ENCODE data around the gene GABRR3. TPM values are rescaled to one million over a fixed set of nuclear protein-coding genes. Genes with fewer than 3 reads are reported as not detected.
A peak's percentile ranks its signal among the peaks of the same experiment; 100 is the strongest.

GABRR3 gene
- total RNA-seq, 4 donors from 2014 or later = not detected

DNA sequence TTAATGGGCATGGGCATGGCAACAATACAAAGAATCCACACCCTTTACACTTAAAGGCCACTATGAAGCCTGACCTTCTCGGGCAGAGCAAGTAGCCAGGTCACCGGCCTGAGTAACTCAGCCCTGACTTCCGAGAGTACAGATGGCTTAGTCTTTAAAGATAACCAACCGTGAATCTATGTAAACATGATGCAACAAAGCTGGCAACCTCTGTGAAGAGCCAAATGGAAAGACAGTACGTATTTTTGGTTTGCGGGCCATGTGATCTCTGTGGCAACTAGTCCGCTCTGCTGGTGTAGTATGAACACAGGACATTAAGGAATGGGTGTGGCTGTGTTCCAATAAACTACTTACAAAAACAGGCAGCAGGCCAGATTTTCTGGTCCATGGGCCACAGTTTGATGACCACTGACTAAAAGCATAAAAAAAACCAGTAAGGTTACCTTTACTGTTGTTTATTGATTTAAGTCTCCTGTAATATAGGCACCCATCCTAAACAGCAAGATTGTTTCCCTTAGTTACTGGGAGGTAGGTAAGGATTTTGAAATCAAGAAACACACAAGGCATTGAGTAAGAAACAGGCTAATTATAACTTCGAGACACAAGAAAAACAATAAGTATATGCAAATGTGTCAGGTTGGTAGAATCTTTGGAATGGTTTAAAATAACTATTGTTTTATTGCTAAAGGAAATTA is 77.4 kb downstream of the GABRR3 start:
- no peak for TF ChIP-seq EP300 (IDR thresholded peaks at IDR 0.05)
- no peak for TF ChIP-seq POLR2A (IDR thresholded peaks at IDR 0.05)
- TF ChIP-seq, protein P1, sequence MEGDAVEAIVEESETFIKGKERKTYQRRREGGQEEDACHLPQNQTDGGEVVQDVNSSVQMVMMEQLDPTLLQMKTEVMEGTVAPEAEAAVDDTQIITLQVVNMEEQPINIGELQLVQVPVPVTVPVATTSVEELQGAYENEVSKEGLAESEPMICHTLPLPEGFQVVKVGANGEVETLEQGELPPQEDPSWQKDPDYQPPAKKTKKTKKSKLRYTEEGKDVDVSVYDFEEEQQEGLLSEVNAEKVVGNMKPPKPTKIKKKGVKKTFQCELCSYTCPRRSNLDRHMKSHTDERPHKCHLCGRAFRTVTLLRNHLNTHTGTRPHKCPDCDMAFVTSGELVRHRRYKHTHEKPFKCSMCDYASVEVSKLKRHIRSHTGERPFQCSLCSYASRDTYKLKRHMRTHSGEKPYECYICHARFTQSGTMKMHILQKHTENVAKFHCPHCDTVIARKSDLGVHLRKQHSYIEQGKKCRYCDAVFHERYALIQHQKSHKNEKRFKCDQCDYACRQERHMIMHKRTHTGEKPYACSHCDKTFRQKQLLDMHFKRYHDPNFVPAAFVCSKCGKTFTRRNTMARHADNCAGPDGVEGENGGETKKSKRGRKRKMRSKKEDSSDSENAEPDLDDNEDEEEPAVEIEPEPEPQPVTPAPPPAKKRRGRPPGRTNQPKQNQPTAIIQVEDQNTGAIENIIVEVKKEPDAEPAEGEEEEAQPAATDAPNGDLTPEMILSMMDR (IDR thresholded peaks at IDR 0.05) = no peak
- Histone ChIP-seq H3K9me3 (no peaks in the 10 kb centered on the region), H3K27ac (no peak overlapping the region), H3K4me3 (no peak overlapping the region), H3K36me3 (peaks cover 0 to 53% (median 2%) of the 10 kb centered on the region in 3 donors), H3K27me3 (no peaks in the 10 kb centered on the region), H3K4me1 (peaks cover 0 to 29% (median 3%) of the 10 kb centered on the region in 4 donors)
- 86 to 87% methylated on average over 8 of the region's 8 CpGs for WGBS, 2 donors
- no peak for DNase-seq (ENCODE audit: low spot score in 2 of 2)

DNA sequence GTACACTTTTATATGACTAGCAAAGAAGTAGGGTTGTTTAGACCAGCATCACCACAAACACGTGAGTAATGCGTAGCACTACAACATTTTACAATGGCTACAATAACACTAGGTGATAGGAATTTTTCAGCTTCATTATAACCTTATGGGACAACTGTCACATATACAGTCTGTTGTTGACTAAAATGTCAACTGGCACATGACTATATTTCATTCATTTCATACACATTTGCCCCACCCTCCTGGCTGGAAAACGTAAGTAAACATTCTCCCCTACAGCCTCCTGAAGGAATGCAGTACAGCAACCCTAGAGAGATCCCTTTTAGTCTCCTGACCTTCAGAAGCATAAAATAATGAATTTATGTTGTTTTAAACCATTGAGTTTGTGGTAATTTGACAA is 79.1 kb downstream of the GABRR3 start:
- no peak overlapping the region for H3K27ac ChIP-seq
- H3K27me3 ChIP-seq = no peaks in the 10 kb centered on the region
- H3K4me3 ChIP-seq = no peak overlapping the region
- H3K36me3 ChIP-seq = peaks cover 0 to 71% (median 2%) of the 10 kb centered on the region in 3 donors
- H3K9me3 ChIP-seq = no peaks in the 10 kb centered on the region
- peaks cover 0 to 28% (median 2%) of the 10 kb centered on the region in 4 donors for H3K4me1 ChIP-seq
- DNase-seq (ENCODE audit: low spot score in 2 of 2) = no peak
- TF ChIP-seq POLR2A (IDR thresholded peaks at IDR 0.05) (no peak), EP300 (IDR thresholded peaks at IDR 0.05) (no peak)
- TF ChIP-seq, protein P1 (IDR thresholded peaks at IDR 0.05) = no peak
- WGBS, 2 donors = 72 to 74% methylated on average over 3 of the region's 3 CpGs

DNA sequence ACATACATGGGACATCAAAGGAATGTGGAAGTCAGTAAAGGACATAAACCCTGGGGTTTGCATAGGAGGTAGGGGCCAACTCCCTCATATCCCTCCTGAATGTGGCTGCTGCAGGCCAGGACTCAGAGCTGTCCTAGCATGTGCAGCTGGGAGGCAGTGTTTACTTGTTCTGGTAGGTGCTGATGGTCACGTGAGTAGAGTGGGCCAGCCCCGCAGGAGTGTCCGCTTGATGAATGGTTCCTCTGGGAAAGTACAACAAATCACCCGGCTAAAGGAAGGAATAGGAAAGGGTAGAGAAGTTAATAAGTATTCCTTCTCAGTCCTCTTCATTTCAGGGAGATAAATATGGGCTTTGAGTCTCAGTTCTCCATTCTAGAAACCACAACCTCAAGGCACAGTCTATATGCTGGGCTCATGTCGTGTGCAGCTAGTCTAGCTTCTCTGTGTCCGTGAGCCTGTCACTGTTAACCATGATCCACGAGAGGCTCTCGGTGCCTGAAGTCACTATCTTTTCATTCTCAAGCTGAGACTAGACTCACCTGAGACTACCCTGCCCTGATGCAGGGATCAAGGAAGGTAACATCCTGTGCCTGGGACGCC is 80.8 kb downstream of the GABRR3 start:
- H3K36me3 ChIP-seq = peaks cover 0 to 80% (median 2%) of the 10 kb centered on the region in 3 donors
- H3K9me3 ChIP-seq = no peaks in the 10 kb centered on the region
- 82 to 90% methylated on average over 9 of the region's 9 CpGs for WGBS, 2 donors

DNA sequence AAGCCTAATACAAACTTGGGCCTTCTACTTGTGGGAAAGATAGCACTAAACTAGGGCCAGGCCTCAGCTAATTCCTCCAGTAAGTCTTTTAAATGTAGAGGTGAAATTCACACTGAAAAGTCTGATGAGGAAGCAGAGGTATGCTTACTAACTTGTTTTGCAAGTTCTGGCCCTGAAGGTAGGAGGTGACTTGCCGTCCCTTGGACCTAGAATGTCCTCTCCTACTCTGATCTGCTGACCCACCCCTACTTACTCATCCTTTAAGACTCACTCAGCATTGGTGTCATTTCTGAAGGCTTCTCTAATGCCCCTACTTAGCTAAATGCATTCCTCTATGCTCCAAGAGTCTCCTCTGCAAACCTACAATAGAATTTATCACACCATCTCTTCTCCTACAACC is 82.2 kb downstream of the GABRR3 start:
- WGBS, 2 donors = 96 to 100% methylated on average over 1 of the region's 1 CpG
- Histone ChIP-seq H3K9me3 (no peaks in the 10 kb centered on the region), H3K27ac (no peak overlapping the region), H3K36me3 (peaks cover 0 to 81% (median 2%) of the 10 kb centered on the region in 3 donors), H3K4me1 (peaks cover 0 to 10% (median 0%) of the 10 kb centered on the region in 4 donors), H3K4me3 (no peak overlapping the region), H3K27me3 (no peaks in the 10 kb centered on the region)
- TF ChIP-seq EP300 (IDR thresholded peaks at IDR 0.05) (no peak), POLR2A (IDR thresholded peaks at IDR 0.05) (no peak)
- TF ChIP-seq, protein P1 (IDR thresholded peaks at IDR 0.05) = no peak
- no peak for DNase-seq (ENCODE audit: low spot score in 2 of 2)

More for the DNA sequence above, 80.8 kb downstream of the GABRR3 start:
- no peak for DNase-seq (ENCODE audit: low spot score in 2 of 2)
- Histone ChIP-seq H3K4me3 (no peak overlapping the region), H3K27me3 (no peaks in the 10 kb centered on the region), H3K27ac (no peak overlapping the region), H3K4me1 (peaks cover 0 to 17% (median 0%) of the 10 kb centered on the region in 4 donors)
- TF ChIP-seq, protein P1 (IDR thresholded peaks at IDR 0.05) = no peak
- TF ChIP-seq POLR2A (IDR thresholded peaks at IDR 0.05) (no peak), EP300 (IDR thresholded peaks at IDR 0.05) (no peak)

DNA sequence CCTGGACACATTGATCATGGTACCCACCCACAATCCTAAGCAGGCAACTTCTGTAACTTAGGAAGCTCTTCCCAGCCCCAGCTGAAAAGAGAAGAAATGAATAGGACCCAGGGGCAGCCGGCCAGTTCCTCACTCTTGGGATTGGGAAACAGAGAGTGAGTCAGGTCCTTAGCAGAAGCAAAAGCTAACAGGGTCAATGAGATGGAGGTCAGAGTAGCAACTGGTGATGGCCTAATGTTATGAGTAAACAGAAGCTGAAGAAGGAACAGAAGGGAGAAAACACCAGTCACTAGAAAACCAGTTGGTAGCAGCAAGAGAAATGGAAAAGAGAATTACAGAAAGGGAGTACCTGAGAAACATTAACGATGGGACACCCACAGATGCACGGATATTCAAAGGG is 82.8 kb downstream of the GABRR3 start:
- H3K27ac ChIP-seq = no peak overlapping the region
- H3K36me3 ChIP-seq = peaks cover 0 to 82% (median 0%) of the 10 kb centered on the region in 3 donors
- peaks cover 0 to 10% (median 0%) of the 10 kb centered on the region in 4 donors for H3K4me1 ChIP-seq
- peak; percentile 23 to 32 for DNase-seq (ENCODE audit: low spot score in 2 of 2)
- H3K27me3 ChIP-seq = no peaks in the 10 kb centered on the region
- no peaks in the 10 kb centered on the region for H3K9me3 ChIP-seq
- WGBS, 2 donors = 71 to 84% methylated on average over 3 of the region's 3 CpGs
- TF ChIP-seq, protein P1 (IDR thresholded peaks at IDR 0.05) = no peak
- TF ChIP-seq EP300 (IDR thresholded peaks at IDR 0.05) = peak in 1 of 2 donors; percentile 34
- no peak for TF ChIP-seq POLR2A (IDR thresholded peaks at IDR 0.05)
- H3K4me3 ChIP-seq = no peak overlapping the region
